K562 (cell line): ENCODE data around the gene HIPK2. TPM values are rescaled to one million over a fixed set of nuclear protein-coding genes. Genes with fewer than 3 reads are reported as not detected.

Source experiments
- ATAC-seq: fragments of 200-7000 bp; cut with Tn5 transposase; 3 replicates; pipeline ENCODE4 v1.9.1; 2020; ENCODE audit warnings: moderate library complexity
- BruUV-seq: library from RNA; stranded (reverse); fragments of 400-500 nt; replicated peaks from 2 replicates; lab custom pipeline; 2021; lab: Mats Ljungman, UMichigan
- CTCF ChIA-PET: fragments of 300-600 bp; formaldehyde crosslinking; extraction: SDS; loops from one replicate; lab custom pipeline; 2021; ENCODE audit warnings: low intra/inter-chr PET ratio; lab: Yijun Ruan, JAX
- POLR2A ChIA-PET: fragments of 300-600, 350-650 bp; sonication (Branson Sonifier 250); formaldehyde crosslinking; extraction: SDS; loops from one replicate; lab custom pipeline; 2021; ENCODE audit warnings: antibody characterized with exemption, inconsistent platforms; lab: Yijun Ruan, JAX
- DNase-seq, 4 experiments: peaks; one replicate each; pipeline versions ENCODE4 v3.0.0 to v3.0.0-alpha.2; 2011 to 2018; ENCODE audit warnings: low spot score in 3 of 4, mixed read lengths in 3 of 4; ENCODE audit errors: extremely low read depth in 1 of 4
- FAIRE-seq: peaks from 2 replicates; lab custom pipeline; 2011; peaks lifted over from hg19 to GRCh38; lab: Jason Lieb, UNC
- H2AFZ ChIP-seq: 2 replicates; pipeline ENCODE4 v1.6.0; 2011; ENCODE audit warnings: low read depth, low read length, control low read depth, inconsistent platforms
- H3K27ac ChIP-seq: fragments of 200-600 bp; 3 replicates; pipeline ENCODE4 v1.8.0; 2011; ENCODE audit warnings: low read depth, mild to moderate bottlenecking, control low read depth, inconsistent platforms, low read length, moderate library complexity, mixed read lengths; ENCODE audit errors: extremely low read depth
- H3K27me3 ChIP-seq, 2 experiments: fragments of 300-600 bp in 1 of 2; 2 replicates in 1 of 2; 3 replicates in 1 of 2; pipeline versions ENCODE4 v1.6.0 to v1.8.0; 2011; ENCODE audit warnings: inconsistent platforms in 2 of 2, low read length in 2 of 2, mild to moderate bottlenecking in 1 of 2, mixed read lengths in 1 of 2, moderate library complexity in 1 of 2; ENCODE audit not compliant: control insufficient read depth in 2 of 2, insufficient read depth in 2 of 2
- H3K36me3 ChIP-seq: fragments of 300-600 bp; 3 replicates; pipeline ENCODE4 v1.8.0; 2011; ENCODE audit warnings: mild to moderate bottlenecking, low read length, inconsistent platforms; ENCODE audit not compliant: control insufficient read depth, insufficient read depth
- H3K4me1 ChIP-seq, 2 experiments: fragments of 200-600 bp in 1 of 2; replicated peaks in 1 of 2; 2 replicates in 1 of 2; 3 replicates in 1 of 2; pipeline versions ENCODE4 v1.5.1 to v1.8.0; 2011; ENCODE audit warnings: inconsistent platforms in 2 of 2, low read length in 2 of 2, mild to moderate bottlenecking in 1 of 2, mixed read lengths in 1 of 2, moderate library complexity in 1 of 2; ENCODE audit not compliant: control insufficient read depth in 2 of 2, insufficient read depth in 2 of 2
- H3K4me2 ChIP-seq: 2 replicates; pipeline ENCODE4 v1.6.1; 2011; ENCODE audit warnings: low read length, control low read depth, inconsistent platforms, mixed read lengths; ENCODE audit not compliant: insufficient read depth
- H3K4me3 ChIP-seq: fragments of 200-600 bp; sonication (generic), shearing (Covaris generic); 2 replicates; pipeline ENCODE4 v1.5.1; 2016; ENCODE audit warnings: control low read depth, inconsistent platforms
- H3K79me2 ChIP-seq: fragments of 200-600 bp; 3 replicates; pipeline ENCODE4 v1.8.0; 2011; ENCODE audit warnings: low read length, inconsistent platforms; ENCODE audit not compliant: control insufficient read depth, insufficient read depth
- H3K9ac ChIP-seq, 2 experiments: 2 replicates each; pipeline versions ENCODE4 v1.6.0 to v1.6.1; 2011; ENCODE audit warnings: low read depth in 2 of 2, low read length in 2 of 2, control low read depth in 1 of 2, inconsistent platforms in 1 of 2, mild to moderate bottlenecking in 1 of 2, mixed read lengths in 1 of 2; ENCODE audit not compliant: insufficient read depth in 1 of 2
- H3K9me1 ChIP-seq: one replicate; pipeline ENCODE4 v1.6.0; 2011; ENCODE audit warnings: inconsistent platforms, mild to moderate bottlenecking, low read length, moderate library complexity; ENCODE audit not compliant: control insufficient read depth, insufficient read depth
- H3K9me3 ChIP-seq: replicated peaks from 2 replicates; pipeline ENCODE4 v1.5.1; 2011; ENCODE audit warnings: low read depth, low read length, inconsistent platforms; ENCODE audit not compliant: control insufficient read depth, insufficient read depth
- H4K20me1 ChIP-seq: replicated peaks from 2 replicates; pipeline ENCODE4 v1.6.1; 2011; ENCODE audit warnings: low read length, inconsistent platforms, mixed read lengths; ENCODE audit not compliant: control insufficient read depth, insufficient read depth
- CBFB ChIP-seq: sonication (generic); formaldehyde crosslinking; IDR thresholded peaks from 2 replicates; pipeline ENCODE4 v1.4.0; 2020; ENCODE audit warnings: mild to moderate bottlenecking, missing genetic modification reagents
- CHAMP1 ChIP-seq: fragments of 450-650 bp; IDR thresholded peaks from 2 replicates; pipeline ENCODE4 v1.6.1; 2016; ENCODE audit warnings: mild to moderate bottlenecking
- CREBBP ChIP-seq: IDR thresholded peaks from one replicate; pipeline ENCODE4 v1.6.1; 2012; ENCODE audit warnings: low read depth, mild to moderate bottlenecking, control low read depth, inconsistent platforms, low read length
- DIDO1 ChIP-seq: fragments of 450-650 bp; IDR thresholded peaks from 2 replicates; pipeline ENCODE4 v1.6.1; 2016; ENCODE audit warnings: low read depth, missing biosample characterization, missing genetic modification characterization
- FOXO4 ChIP-seq: fragments of 450-650 bp; formaldehyde crosslinking; IDR thresholded peaks from 2 replicates; pipeline ENCODE4 v1.4.0; 2020; ENCODE audit warnings: mild to moderate bottlenecking, moderate library complexity
- HDAC6 ChIP-seq: IDR thresholded peaks from 2 replicates; pipeline ENCODE4 v1.6.1; 2012; ENCODE audit warnings: low read depth, mild to moderate bottlenecking, control low read depth, inconsistent platforms, low read length, moderate library complexity
- IRF2 ChIP-seq: sonication (generic); formaldehyde crosslinking; IDR thresholded peaks from 2 replicates; pipeline ENCODE4 v1.8.1; 2022; ENCODE audit warnings: mild to moderate bottlenecking, missing genetic modification reagents
- KAT8 ChIP-seq: fragments of 450-650 bp; IDR thresholded peaks from 2 replicates; pipeline ENCODE4 v1.6.1; 2016; ENCODE audit warnings: low read depth, mild to moderate bottlenecking
- LEF1 ChIP-seq: fragments of 450-650 bp; IDR thresholded peaks from 2 replicates; pipeline ENCODE4 v1.6.1; 2016; ENCODE audit warnings: mild to moderate bottlenecking
- SIN3A ChIP-seq, 2 experiments: fragments of 150-350 bp in 1 of 2; IDR thresholded peaks; 2 replicates each; pipeline ENCODE4 v1.6.1; 2011 to 2016; ENCODE audit warnings: borderline replicate concordance in 2 of 2, low read depth in 2 of 2, low read length in 2 of 2, mild to moderate bottlenecking in 2 of 2, moderate library complexity in 2 of 2; ENCODE audit not compliant: control insufficient read depth in 1 of 2
- ZNF655 ChIP-seq: fragments of 250-450 bp; sonication (Bioruptor Pico); IDR thresholded peaks from 2 replicates; pipeline ENCODE4 v1.5.0; 2021
- ZNF740 ChIP-seq, 3 experiments: fragments of 200-800 bp in 1 of 3; sonication (Bioruptor generic) in 1 of 3; sonication (generic) in 1 of 3; formaldehyde crosslinking in 1 of 3; IDR thresholded peaks; 2 replicates each; pipeline versions ENCODE4 v1.6.1 to v1.8.0; 2016 to 2022; ENCODE audit warnings: mild to moderate bottlenecking in 2 of 3, missing compliant biosample characterization in 2 of 3, missing genetic modification characterization in 2 of 3, missing genetic modification reagents in 1 of 3
- WGBS: fragments of 100-300 bp; shearing (Covaris generic); methylation state at CpG from one replicate; pipeline ENCODE4 v1.1.6; 2016; ENCODE audit warnings: low coverage, mixed read lengths; ENCODE audit not compliant: insufficient coverage; ENCODE audit errors: missing lambda C conversion rate; 5-methylcytosine and 5-hydroxymethylcytosine counted together
- in situ Hi-C: fragments of 300-500 bp; cut with MboI; formaldehyde crosslinking; loops from 4 replicates; pipeline ENCODE4 v1.15.0; 2018; ENCODE audit warnings: inconsistent platforms, mixed read lengths
- intact Hi-C: fragments of 100-400 bp; cut with micrococcal nuclease; formaldehyde crosslinking; loops from 2 replicates; pipeline ENCODE4 v1.14.2; 2022
- polyA plus RNA-seq, 8 experiments: library from polyadenylated mRNA; depleted of rRNA in 4 of 8; stranded (reverse) in 5 of 8; unstranded in 3 of 8; fragments of >200 nt; fragmentation: Nextera tagmentation in 2 of 8; fragmentation: Illumina TruSeq in 1 of 8; extraction: Ambion mirVana in 2 of 8; extraction: Trizol in 1 of 8; gene quantifications; 2 replicates each; pipeline versions ENCODE4 v1.2.1 to v1.2.3, GENCODE V29; 2011 to 2014; ENCODE audit warnings: inconsistent platforms in 1 of 8, missing spikeins in 1 of 8
- total RNA-seq, 7 experiments: library from RNA; depleted of rRNA in 6 of 7; stranded (reverse); fragments of >200 nt in 6 of 7; fragmentation: Illumina TruSeq in 2 of 7; extraction: Trizol in 2 of 7; gene quantifications; 2 replicates each; pipeline versions ENCODE4 v1.2.1 to v1.2.3, GENCODE V29; 2011 to 2021; ENCODE audit warnings: low replicate concordance in 1 of 7

Gene HIPK2
- total and polyA plus RNA-seq, 9 of the 15 experiments (the other 6 are each of a cell fraction or from before 2014, with no cell fraction given): 0.69 to 19.8 (median 5.1) TPM

GRCh38 chr7:139682136-139683013 is 95.4 kb downstream of the HIPK2 start:
- ATAC-seq: peak; percentile 21; the same call in 2 of the 3 replicates
- WGBS: 70% methylated on average over 9 of the region's 9 CpGs
- Histone ChIP-seq H3K9me1 (peaks cover 6% of the 10 kb centered on the region), H2AFZ (no peak overlapping the region), H3K4me1 (peaks cover 14 to 21% of the 10 kb centered on the region in 2 experiments; a peak in 4 of 5 replicates), H3K9ac (peak overlapping the region in 1 of 2 experiments; percentile 39; a peak in 1 of 4 replicates), H3K27me3 (no peaks in the 10 kb centered on the region), H3K36me3 (no peaks in the 10 kb centered on the region), H3K4me2 (no peak overlapping the region), H3K27ac (no peak overlapping the region), H3K4me3 (no peak overlapping the region), H3K79me2 (no peaks in the 10 kb centered on the region), H3K9me3 (no peaks in the 10 kb centered on the region; the same call in 1 of the 2 replicates), H4K20me1 (no peaks in the 10 kb centered on the region; the same call in 1 of the 2 replicates)
- no peak for FAIRE-seq
- ChIA-PET POLR2A (interaction anchor here (0.7 kb wide), 1 partner anchor 13 kb away, joined by 3 read pairs; no protein-coding TSS in a partner anchor), CTCF (no interaction called here)
- peak in 1 of 4 experiments; percentile 13 for DNase-seq
- intact Hi-C loops (no loop called here), in situ Hi-C loops (no loop called here)
- BruUV-seq: no TSS peak
- TF ChIP-seq ZNF655 (CRISPR knock-in tag) (no peak), IRF2 (CRISPR knock-in tag) (0 out of 2 replicates have a peak, but pooled peaks have one; percentile 10), CBFB (CRISPR knock-in tag) (no peak), LEF1 (no peak), HDAC6 (no peak), FOXO4 (CRISPR knock-in tag) (no peak), ZNF740 (CRISPR knock-in tag; IDR thresholded peaks at IDR 0.05) (no peak), ZNF740 (tag; IDR thresholded peaks at IDR 0.05) (no peak), SIN3A (IDR thresholded peaks at IDR 0.05; ENCODE audit: borderline replicate concordance in 2 of 2, control insufficient read depth in 1 of 2, low read depth in 2 of 2, low read length in 2 of 2) (no peak), CREBBP (no peak), DIDO1 (tag) (no peak), KAT8 (no peak), CHAMP1 (no peak)
